GM21825 (cell line): ENCODE results near the gene RAD51B.
"Not testable (repeated sequence)": the region's sequence is repeated elsewhere in the genome, so short reads cannot be mapped to it uniquely, and the experiment has no call there.

Source experiments
- ATAC-seq: cut with Tn5 transposase; IDR thresholded peaks from one replicate; pipeline ENCODE4 v1.9.1; 2021; ENCODE audit warnings: mild to moderate bottlenecking, moderate library complexity; ENCODE audit not compliant: unreplicated experiment

Gene RAD51B

DNA sequence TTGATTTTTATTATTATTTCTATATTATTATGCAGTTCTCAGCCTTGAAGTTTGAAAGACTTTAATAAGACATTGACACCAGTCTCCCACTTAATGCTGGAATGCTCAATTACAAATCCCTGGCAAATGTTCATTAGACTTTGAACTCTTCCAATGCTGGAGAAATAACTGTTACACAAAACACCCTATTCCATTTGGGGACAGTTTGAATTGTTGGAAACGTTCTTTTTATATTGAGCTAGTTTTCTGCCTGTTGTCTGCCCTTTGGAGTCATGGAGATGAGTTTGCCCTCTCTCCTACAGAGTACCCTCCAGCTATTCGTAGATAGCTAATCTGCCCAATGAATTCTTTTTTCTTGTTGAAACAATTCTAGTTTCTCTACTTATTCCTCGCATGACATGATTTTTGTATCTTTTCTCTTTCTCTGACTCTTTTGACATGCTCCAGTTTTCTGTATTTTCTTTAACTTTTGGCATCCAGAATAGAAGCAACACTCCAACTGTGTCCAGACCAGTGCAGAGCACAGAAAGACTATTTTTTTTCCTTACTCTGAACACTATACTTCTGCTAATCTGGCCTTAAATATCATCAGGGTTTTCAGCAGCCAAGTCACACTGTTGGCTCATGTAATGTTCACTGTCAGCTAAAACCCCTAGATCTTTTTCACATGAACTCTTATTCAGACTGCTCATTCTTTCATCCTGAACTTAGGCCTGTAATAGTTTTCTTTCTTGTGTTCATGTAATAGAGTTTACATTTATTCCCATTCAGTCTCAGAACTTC is 379.3 kb downstream of the RAD51B start:
- ATAC-seq, result no peak

DNA sequence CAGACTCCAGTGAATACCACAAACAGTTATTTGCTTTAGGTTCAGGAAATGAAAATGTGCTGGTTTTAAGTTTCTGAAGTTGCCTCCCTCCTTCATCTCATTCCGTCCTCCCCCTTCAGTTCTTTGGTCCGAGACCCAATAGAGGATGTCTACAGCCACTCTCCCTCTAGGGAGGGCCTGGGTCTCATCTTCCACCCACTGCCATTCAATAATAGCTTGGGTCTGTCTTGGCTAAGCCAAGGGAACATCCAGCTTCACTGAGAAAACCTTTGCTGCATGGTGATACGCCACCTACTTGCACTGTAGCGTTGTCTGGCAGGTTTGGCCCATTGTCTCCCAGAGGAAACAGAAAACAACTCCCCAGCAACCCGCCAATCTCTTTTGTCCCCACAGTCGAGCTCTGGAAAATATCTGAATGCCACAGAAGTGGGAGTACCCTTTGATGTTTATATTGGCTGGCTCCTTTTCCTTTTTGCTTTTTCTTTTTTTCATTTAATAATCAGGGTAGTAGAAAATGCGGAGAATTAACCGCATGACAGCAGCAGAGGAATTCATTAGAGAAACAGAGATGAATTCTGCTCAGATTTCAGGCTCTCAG is 380.1 kb downstream of the RAD51B start:
- ATAC-seq, result no peak

DNA sequence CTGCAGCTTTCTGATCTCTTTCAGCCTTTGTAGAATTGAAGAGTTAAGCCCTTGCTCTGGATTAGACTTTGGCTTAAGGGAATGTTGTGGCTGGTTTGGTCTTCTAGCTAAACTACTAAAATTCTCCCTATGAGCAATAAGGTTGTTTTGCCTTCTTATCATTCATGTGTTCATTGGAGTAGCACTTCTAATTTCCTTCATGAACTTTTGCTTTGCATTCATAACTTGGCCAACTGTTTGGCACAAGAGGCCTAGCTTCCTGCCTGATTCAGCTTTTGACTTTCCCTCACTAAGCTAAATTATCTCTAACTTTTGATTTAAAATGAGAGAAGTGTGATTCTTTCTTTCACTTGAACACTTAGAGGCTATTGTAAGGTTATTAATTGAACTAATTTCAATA is 384.3 kb downstream of the RAD51B start:
- ATAC-seq, result no peak

DNA sequence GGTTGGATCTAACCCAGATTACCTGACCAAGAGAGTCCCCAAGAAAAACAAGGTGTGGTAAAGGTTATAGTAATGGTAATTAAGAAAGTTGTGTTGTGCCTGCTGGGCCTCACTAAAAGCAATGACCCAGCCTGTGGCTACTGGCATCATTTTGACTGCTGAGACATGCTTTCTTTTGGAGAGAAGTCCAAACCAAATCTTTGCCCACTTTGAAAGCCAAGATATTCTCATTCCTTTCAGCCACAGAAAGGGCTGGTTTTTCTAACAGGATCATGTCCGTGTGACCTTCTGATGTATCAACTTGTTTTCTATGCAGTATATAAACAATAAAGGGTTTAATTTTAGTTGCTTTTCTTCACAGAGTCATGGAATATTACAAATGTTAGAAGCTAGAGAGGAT is 388.6 kb downstream of the RAD51B start:
- ATAC-seq, result no peak

DNA sequence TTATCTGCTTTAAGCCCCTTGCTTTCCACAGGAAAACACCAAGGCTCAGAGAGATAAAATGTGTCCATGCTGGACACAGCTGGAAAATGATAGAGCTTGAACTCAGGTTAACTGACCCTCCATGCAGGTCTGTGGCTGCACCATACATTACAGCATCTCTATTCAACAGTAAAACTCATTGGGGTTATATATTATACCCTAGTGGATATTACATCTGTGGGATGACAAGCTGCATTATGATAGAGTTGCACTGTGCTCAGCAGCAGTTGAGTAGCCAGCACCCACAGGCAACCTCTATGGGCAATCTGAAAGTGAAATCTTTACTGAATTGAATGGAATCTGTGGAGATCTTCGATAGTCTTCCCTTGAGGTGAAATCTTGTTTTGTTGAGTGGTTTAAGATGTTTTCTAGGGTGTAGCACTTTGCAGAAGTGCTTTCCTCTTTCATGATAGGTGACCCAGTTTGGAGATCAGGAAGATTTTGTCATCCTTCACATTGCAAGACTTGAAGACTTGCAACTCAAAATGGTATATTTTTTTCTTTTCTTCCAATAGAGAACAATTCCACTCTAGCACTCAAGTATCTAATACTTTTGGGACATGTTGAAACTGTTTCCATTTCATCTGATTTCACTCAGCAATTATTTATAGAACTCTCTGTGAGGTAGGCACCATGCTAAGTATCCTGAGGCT is 389.2 kb downstream of the RAD51B start:
- no peak for ATAC-seq

DNA sequence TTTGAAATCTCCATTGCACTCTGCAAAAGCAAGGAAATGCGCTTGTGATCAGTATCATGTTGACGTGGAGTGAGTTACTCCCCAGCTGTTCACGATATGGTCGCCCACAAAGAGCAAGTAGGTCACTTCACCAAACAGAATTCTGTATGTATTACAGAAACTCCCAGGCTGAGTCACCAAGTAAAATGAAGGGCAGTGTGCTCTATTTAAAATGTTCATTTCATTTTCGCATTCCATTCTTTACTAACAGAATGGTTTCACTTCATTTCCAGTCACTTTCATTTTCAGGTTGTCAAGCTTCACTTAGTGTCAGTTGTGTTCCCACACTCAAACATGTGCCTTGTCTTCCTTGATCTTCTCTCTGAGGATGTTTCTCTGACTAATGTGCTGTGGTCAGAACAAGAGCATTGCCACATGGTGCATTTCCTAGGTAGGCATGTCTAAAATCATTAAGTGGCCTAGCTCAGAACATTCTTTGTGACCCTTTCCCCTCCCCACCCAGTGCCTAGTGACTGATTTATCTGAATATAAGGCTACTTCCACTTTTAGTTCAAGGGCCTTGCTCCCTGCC is 391.2 kb downstream of the RAD51B start:
- peak; percentile 84 for ATAC-seq

DNA sequence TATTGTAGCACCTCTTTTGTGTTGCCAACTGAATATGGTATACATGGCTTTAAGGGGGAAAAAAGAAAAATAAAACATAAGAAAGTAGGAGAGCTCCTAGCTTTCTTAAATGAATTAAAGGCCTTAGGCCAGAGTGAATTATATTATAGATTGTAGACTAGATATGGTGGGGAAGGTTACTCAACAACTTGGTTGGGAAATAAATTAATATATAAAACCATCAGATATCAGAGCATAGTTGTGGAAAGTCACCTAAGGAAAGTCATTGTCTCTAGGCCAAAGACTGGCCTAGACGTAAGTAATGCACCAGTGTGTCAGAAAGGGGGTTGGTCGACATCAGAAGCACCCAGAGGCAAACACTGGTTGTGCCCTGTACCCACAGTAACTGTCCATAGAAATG is 391.8 kb downstream of the RAD51B start:
- no peak for ATAC-seq

DNA sequence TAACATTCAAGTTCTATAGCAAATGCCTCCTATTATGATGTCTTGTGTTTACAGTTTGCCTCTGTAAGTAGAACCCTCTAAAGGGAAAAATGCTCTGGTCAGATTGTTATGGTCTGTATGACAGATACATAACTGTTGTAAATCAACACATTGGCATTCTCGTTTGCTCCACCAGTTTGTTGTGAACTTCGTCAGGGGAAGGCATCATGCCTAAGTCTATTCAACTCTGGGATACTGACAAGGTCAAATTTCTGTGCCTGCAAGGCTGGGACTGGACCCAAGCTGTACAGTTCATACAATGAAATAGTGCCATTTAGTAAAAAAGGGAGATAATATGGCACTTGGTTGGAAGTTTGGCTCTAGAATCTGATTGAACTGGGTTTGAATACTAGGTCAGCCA is 392.3 kb downstream of the RAD51B start:
- no peak for ATAC-seq

DNA sequence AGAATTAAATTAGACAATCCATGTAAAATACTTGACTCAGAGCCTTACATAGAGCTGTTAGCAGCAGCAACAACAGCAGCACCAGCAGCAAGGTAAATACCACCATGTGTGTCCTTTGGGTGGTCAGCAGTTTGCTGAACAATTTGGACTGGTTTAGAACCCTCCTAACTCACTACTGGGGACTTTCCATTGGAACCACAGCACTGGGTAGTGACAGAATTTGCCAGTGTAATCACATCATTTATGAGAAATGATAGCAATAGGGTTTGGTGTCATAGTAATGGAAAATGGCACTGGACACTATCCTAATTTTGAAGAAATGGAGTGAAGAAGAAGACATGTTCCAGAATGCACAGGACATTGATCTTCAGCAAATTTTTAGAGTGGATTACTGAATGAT is 392.8 kb downstream of the RAD51B start:
- no peak for ATAC-seq

DNA sequence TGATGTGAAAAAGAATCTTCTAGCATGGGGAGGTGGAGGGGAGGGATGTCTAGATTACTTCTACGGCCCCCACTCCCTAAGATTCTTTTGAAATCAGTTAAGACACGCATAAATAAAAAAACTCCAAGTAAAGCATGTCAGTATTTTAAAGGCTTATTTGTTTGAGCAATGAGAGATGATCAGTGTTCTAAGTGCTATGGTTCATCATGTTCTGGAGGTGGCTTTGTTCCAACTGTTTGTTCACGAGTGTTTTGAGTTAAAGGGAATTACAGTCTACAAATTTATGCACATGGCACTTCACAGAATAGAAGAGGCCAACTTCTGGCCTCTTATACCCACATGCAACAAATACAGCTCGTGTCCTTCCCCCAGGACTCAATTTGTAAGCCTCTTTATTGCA is 394.9 kb downstream of the RAD51B start:
- ATAC-seq, result no peak

DNA sequence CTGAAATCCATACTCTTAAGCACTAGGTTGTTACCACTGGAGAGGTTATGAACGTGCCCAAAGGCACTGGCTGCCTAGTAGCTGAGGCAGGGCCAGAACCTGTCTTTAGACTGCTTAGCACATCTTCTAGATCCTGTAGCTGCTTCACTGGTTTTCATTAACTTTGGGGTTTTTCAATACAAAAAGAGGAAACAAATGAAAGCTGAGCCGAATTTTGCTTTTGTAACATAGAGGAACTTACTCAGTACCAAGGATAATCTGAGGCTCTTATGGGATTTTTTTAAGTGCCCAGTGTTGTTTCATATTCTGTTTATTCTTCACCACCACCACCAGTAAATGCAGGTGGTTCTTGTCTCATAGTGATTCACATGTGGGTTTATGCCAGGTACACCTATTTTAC is 396.1 kb downstream of the RAD51B start:
- ATAC-seq, result no peak

DNA sequence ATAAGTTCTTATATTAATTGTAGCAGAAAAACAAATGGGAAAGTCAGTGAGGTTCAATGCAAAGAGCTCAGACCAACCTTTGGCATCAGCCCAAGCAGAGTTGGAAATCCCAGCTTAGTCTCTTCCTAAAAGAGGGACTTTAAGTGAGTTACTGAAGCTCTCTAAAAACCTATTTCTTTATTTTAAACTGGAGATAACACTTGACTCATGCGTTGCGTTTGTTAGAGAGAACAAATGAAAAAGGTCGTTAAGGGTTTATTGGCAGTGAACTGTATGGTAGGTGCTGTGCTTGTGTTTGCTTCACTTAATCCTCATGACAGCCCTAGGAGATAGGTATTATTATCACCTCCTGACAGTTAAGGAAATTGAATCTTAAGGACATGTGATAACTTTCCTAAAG is 396.5 kb downstream of the RAD51B start:
- no peak for ATAC-seq

DNA sequence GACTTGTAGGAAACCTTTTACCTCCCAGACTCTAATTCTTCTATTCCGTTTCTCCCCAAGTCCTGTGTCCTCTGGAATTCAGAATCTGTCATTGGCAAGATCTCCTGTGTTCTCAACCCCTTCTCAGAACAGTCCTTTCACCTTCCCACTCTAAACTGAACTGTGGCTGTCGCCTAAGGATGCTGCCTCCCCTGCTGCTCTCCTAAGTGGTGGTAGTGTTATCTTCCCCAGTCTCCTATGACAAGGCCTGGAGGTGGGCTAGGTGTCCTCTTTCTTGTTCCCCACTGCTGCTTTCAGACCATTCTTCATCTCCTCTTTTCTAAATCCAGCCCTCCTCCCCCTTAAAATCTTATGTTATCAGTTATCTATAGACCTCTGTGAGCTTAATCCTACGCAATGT is 397.4 kb downstream of the RAD51B start:
- no peak for ATAC-seq

DNA sequence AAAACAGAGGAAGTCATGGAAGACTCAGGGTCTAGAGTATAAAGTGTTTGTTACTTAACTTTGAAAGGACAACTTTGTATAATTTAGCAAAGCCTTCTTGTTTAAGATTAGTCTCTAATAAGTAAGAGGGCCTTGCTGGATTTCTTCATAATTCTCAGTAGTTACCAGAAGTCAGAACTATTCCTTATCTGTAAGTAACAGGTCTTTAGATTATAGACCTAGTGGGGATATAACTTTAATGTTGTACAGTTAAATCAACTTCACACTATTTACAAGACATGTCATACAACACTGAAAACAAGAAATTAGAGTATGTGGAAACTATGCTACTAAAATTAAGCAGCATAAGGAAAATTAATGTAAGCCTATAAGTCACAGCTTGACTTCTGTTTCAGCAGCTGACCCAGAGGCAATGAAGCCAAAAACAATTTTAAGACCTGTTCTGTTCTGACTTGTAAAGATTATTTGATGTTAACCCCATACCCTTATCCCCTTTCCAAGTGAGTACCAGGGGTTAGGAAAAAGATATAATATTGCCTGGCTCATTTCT is 398.3 kb downstream of the RAD51B start:
- ATAC-seq, result no peak

DNA sequence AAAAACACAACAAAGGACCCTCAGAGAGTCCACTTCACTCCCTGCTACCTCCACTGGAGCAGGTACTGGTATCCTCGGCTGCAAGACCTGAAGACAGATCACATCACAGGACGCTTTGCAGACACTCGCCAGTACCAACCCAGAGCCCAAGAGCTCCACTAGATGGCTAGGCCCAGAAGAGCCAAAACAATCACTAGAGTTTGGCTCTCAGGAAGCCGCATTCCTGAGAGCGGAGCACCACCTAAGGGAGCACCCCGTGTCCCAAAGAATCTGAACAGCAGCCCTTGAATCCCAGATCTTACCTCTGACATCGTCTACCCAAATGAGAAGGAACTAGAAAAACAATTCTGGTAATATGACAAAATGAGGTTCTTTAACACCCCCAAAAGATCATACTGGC is 399.8 kb downstream of the RAD51B start:
- no peak for ATAC-seq

DNA sequence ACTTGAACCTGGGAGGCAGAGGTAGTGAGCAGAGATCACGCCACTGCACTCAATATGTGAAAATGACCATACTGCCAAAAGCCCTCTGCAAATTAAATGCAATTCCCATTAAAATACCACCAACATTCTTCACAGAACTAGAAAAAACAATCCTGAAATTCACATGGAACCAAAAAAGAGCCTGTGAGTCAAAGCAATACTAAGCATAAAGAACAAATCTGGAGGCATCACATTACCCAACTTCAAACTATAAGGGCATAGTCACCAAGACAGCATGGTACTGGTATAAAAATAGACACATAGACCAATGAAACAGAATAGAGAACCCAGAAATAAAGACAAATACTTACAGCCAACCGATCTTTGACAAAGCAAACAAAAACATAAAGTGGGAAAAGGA is 401.5 kb downstream of the RAD51B start:
- not testable (repeated sequence) for ATAC-seq

DNA sequence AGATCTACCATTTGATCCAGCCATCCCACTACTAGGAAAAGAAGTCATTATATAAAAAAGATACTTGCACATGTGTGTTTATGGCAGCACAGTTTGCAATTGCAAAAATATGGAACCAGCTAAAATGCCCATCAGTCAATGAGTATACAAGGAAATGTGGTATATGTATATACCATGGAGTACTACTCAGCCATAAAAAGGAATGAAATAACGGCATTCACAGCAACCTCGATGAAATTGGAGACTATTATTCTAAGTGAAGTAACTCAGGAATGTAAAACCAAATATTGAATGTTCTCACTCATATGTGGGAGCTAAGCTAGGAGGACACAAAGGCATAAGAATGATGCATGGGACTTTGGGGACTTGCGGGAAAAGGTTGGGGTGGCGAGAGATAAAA is 402.6 kb downstream of the RAD51B start:
- no peak for ATAC-seq

DNA sequence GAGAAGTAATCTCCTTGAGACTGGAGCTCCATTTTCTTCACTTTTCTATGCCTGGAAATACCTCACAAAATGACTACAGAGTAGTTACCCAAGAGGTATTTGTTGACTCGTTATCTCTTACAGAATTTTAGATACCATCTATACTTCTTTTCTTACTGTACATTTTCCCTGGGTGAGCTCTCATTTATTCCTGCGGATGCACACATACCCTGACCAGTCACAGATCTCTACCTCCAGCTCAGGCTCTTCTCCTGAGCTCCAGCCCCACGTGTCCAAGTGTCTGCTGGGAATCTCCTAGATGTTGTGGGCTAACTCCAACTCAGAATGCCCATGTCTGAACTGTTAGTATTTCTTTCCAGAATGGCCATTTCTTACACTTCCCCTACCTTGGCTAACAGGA is 403.1 kb downstream of the RAD51B start:
- no peak for ATAC-seq

DNA sequence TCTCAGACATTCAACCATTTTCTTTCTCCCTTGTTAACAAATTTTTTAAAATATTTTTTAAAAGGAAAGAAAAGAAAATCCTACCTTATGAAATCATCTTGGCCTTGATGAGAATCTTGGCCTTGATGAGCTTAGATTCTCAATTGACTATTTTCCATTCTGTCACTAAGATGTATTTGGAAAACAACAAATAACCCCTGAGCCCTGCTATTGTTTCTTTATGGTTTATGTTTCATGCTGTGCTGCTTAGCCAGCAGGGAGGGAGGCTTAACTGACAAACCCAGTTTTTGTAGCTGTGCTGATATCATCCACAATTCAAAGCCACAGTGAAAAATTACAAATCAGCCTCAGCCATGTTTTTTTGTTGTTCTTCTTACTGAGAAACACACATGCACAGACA is 404.1 kb downstream of the RAD51B start:
- ATAC-seq, result no peak

DNA sequence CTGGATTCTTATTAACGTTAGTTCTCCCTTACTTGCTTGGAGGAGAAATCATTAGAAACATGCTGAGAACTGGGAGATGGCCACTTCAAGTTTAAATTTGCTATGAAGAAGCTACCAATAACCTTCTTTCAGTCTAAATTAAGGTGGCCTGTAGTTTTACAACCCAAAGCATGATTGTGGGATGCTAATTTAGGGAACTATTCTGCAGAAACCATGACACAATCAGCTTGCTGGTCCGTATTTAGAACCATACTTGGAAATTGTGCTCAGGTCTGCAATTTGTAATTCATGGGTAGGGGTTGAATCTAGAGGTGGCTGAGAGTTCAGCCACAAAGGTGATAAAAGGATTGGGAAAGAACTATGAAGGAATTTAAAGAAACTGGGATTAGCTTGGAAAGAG is 405.7 kb downstream of the RAD51B start:
- no peak for ATAC-seq

DNA sequence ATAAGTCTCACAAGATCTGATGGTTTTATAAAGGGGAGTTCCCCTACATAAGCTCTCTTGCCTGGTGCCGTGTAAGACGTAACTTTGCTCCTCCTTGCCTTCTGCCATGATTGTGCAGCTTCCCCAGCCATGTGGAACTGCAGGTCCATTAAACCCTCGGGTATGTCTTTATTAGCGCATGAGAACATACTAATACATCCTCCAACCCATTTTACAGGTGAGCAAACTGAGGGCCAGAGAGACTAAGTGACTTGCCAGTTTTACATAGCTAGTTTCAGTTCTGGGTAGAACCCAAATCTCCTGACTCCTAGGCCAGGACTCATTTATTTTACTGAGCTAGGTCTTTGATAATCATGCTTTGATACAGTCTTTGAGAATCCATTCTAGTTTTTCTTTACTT is 406.9 kb downstream of the RAD51B start:
- ATAC-seq, result no peak

DNA sequence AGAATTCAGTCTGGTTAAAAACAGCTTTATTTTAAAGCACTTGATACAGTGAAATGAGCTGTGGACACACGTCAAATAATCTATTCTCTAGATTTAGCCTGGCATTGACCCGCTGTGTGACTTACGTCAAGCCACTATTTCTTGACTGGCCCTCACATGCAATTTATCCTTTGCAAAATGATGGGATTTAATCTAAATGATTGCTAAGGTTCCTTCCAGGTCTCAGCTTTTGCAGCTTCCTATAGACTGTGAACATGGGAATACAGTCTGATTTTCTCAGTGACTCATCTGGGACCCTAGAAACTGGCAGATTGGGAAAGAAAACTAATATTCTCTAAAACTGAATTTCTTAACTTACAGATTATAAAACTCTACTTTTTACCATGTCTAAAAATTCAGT is 409.1 kb downstream of the RAD51B start:
- ATAC-seq, result no peak
